Stomach (tissue), 9 donors: ENCODE results near the gene TECR. TPM values are rescaled to one million over a fixed set of nuclear protein-coding genes. Genes with fewer than 3 reads are reported as not detected.
A peak's percentile ranks its signal among the peaks of the same experiment; 100 is the strongest.

Experiments used
- DNase-seq, 2 donors: peaks; one replicate each; pipeline versions ENCODE4 v3.0.0 to v3.0.0-alpha.2; 2013 to 2019
- H3K27ac ChIP-seq, 5 donors: fragments of 200-600 bp in 4 of 5; sonication (generic) in 4 of 5; one replicate each; pipeline ENCODE4 v1.5.1; 2013 to 2019; ENCODE audit warnings: mild to moderate bottlenecking in 1 of 5, moderate library complexity in 1 of 5
- H3K27me3 ChIP-seq, 3 donors: fragments of 200-600 bp; sonication (generic); one replicate each; pipeline ENCODE4 v1.5.1; 2017 to 2019; ENCODE audit warnings: mixed run types in 1 of 3
- H3K36me3 ChIP-seq, 4 donors: fragments of 200-600 bp; sonication (generic); 1 replicate in 3 of 4; 2 replicates in 1 of 4; pipeline ENCODE4 v1.5.1; 2016 to 2019
- H3K4me1 ChIP-seq, 4 donors: fragments of 200-600 bp; sonication (generic); one replicate each; pipeline ENCODE4 v1.5.1; 2016 to 2019
- H3K4me3 ChIP-seq, 4 donors: fragments of 200-600 bp; sonication (generic) in 3 of 4; one replicate each; pipeline ENCODE4 v1.5.1; 2016 to 2019; ENCODE audit warnings: mild to moderate bottlenecking in 1 of 4
- H3K9me3 ChIP-seq, 4 donors: fragments of 200-600 bp; sonication (generic); one replicate each; pipeline ENCODE4 v1.5.1; 2016 to 2019
- CTCF ChIP-seq, 7 experiments: fragments of 450-650 bp in 4 of 7; fragments of 200-600 bp in 3 of 7; sonication (generic) in 3 of 7; IDR thresholded peaks; one replicate each; pipeline ENCODE4 v1.5.1; 2016 to 2019; ENCODE audit warnings: antibody characterized with exemption in 7 of 7, control low read depth in 2 of 7, mild to moderate bottlenecking in 1 of 7
- EP300 ChIP-seq: sonication (generic); formaldehyde crosslinking; IDR thresholded peaks from one replicate; pipeline ENCODE4 v1.6.1; 2017; ENCODE audit warnings: antibody characterized with exemption
- POLR2A ChIP-seq, 4 donors: fragments of 450-650 bp; IDR thresholded peaks; one replicate each; pipeline ENCODE4 v1.6.1; 2016; ENCODE audit warnings: antibody characterized with exemption in 4 of 4, control low read depth in 2 of 4, mild to moderate bottlenecking in 1 of 4, moderate library complexity in 1 of 4
- POLR2AphosphoS5 ChIP-seq, 3 donors: sonication (generic); formaldehyde crosslinking; IDR thresholded peaks; one replicate each; pipeline ENCODE4 v1.6.1; 2016; ENCODE audit warnings: antibody characterized with exemption in 3 of 3
- WGBS, 5 donors: extraction: QIAGEN DNeasy Blood & Tissue Kit in 3 of 5; methylation state at CpG; one replicate each; pipeline versions ENCODE4 v1.1.5 to v1.1.7; 2013 to 2018; 5-methylcytosine and 5-hydroxymethylcytosine counted together
- intact Hi-C: fragments of 100-400 bp; cut with DNase I; formaldehyde crosslinking; loops from one replicate; pipeline ENCODE4 v1.15.1; 2023; ENCODE audit warnings: low total_unique reads
- polyA plus RNA-seq, 3 donors: library from polyadenylated mRNA; stranded (reverse); fragments of 200-250 nt; gene quantifications; one replicate each; pipeline ENCODE4 v1.2.3, GENCODE V29; 2013
- total RNA-seq, 5 donors: library from RNA; depleted of rRNA; stranded (reverse); fragments of >200 nt; gene quantifications; one replicate each; pipeline versions ENCODE4 v1.1.0 to v1.2.3, GENCODE V29; 2014 to 2016
- donor health status: healthy with polysubstance abuse.
- donor health status: Bipolar disorder and iron deficiency.
- donor health status: healthy.

Gene TECR
- total and polyA plus RNA-seq, 8 donors, result 10.5 to 266 (median 72.9) TPM

DNA sequence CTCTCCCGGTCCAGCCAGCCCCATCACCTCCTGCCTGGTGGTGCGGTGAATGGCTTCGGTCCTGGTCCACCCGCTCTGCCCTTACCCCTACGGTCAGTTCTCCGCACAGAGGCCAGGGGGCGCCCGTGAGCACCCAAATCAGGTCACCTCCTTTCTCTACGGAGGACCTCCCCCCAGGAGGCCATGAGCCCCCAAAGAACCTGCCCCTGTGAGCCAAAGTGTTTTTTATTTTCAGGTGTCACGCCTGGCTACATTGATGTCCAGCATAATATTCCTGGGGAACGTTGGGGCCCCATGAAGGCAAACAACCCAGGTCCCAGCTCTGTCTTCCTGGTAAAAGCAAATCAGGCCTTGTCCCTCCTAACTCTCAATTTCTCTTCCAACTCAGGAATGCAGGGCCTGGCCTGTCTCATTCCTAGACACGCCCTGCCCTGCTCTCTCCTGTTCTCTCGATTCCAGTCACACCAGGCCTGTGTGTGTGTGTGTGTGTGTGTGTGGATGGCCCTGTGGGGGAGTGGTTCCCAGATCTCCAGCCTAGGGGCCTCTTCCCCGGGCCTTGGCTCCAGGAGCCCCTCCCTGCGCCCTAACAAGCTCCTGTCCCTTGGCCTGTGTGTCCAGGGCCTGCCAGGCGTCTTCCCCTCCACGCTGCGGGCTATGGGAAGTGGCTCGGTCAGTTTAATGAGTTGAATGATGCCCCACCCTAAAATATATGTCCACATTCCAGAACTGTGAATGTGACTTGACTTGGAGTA lies 23.7 kb upstream of the TECR start:
- Histone ChIP-seq H3K4me3 (no peak overlapping the region), H3K9me3 (no peaks in the 10 kb centered on the region), H3K27ac (peak overlapping the region; percentile 49 to 77 (median 68)), H3K4me1 (peaks cover 0 to 43% (median 9%) of the 10 kb centered on the region in 4 donors), H3K27me3 (no peaks in the 10 kb centered on the region), H3K36me3 (no peaks in the 10 kb centered on the region)
- intact Hi-C loops, result no loop called here
- DNase-seq, result peak; percentile 69 to 87
- WGBS, 5 donors, result 26 to 41% (median 31%) methylated on average over 19 of the region's 19 CpGs
- TF ChIP-seq POLR2AphosphoS5 (IDR thresholded peaks at IDR 0.05) (no peak), CTCF (IDR thresholded peaks at IDR 0.05) (peak in 5 of 7 experiments; percentile 50 to 63 (median 54))

DNA sequence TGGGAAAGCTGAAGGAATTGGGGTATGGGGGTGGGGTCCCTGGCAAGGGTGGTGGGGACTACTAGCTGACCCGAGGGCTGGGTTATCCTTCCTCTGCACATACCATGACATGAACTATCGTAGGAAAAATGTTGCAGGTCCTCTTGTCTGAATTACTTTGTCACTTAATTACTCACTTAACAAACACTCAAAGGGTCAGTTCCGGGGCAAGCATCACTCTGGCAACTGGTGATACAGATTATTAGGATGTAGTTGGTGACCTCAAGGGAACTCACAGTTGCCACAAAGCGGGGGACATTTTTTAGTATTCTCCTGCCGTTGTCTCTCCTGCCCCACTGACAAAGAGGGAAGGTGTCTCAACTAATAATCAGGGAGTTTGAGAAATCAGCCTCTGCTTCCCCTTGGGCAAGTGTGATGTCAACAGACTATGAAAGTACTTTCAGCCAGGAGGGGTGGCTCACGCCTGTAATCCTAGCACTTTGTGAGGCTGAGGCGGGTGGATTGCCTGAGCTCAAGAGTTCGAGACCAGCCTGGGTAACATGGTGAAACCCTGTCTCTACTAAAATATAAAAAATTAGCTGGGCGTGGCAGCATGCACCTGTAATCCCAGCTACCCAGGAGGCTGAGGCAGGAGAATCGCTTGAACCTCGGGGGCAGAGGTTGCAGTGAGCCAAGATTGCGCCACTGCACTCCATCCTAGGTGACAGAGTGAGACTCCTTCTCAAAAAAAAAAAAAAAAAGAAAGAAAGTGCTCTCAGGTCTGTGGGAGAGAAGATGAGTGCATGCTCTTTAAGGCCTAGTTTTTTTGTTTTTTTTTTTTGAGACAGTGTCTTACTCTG lies 21.5 kb upstream of the TECR start:
- peak overlapping the region in 3 of 5 donors; percentile 12 to 75 (median 37) for H3K27ac ChIP-seq
- peaks cover 5 to 60% (median 10%) of the 10 kb centered on the region in 4 donors for H3K4me1 ChIP-seq
- peak in 1 of 2 donors; percentile 67 for DNase-seq
- H3K4me3 ChIP-seq, result no peak overlapping the region
- intact Hi-C loops, result no loop called here
- peaks cover 0 to under 1% (median 0%) of the 10 kb centered on the region in 4 donors for H3K36me3 ChIP-seq
- H3K9me3 ChIP-seq, result no peaks in the 10 kb centered on the region
- 57 to 67% (median 58%) methylated on average over 12 of the region's 12 CpGs for WGBS, 5 donors
- no peaks in the 10 kb centered on the region for H3K27me3 ChIP-seq
- TF ChIP-seq EP300 (no peak), POLR2AphosphoS5 (IDR thresholded peaks at IDR 0.05) (no peak), POLR2A (IDR thresholded peaks at IDR 0.05) (no peak), CTCF (IDR thresholded peaks at IDR 0.05) (no peak)

GRCh38 chr19:14510311-14511228 lies 18.8 kb upstream of the TECR start:
- Histone ChIP-seq H3K27ac (peak overlapping the region; percentile 1 to 73 (median 70)), H3K27me3 (no peaks in the 10 kb centered on the region), H3K4me3 (no peak overlapping the region), H3K36me3 (peaks cover 13 to 27% (median 25%) of the 10 kb centered on the region in 4 donors), H3K9me3 (no peaks in the 10 kb centered on the region), H3K4me1 (peaks cover 24 to 80% (median 29%) of the 10 kb centered on the region in 4 donors)
- TF ChIP-seq POLR2AphosphoS5 (IDR thresholded peaks at IDR 0.05) (no peak), EP300 (no peak), CTCF (IDR thresholded peaks at IDR 0.05) (no peak), POLR2A (IDR thresholded peaks at IDR 0.05) (no peak)
- intact Hi-C loops, result no loop called here
- DNase-seq, result peak in 1 of 2 donors; percentile 66
- 37 to 49% (median 43%) methylated on average over 22 of the region's 22 CpGs for WGBS, 5 donors

DNA sequence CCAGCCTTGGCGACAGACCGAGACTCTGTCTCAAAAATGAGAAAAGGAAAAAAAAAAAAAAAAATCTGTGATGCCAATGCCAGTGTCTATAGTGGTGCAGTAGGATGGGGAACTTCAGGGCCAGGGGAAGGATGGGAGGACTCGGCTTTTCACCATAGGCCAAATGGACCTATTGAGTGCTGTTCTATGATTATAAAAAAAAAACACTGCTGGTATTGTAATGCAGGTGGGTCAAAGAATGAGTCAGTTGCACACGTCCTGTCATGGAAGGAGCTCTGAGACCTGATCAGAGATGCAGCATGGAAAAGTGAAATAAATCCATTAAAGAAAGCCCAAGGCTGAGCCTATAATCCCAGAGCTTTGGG lies 18.2 kb upstream of the TECR start:
- Histone ChIP-seq H3K4me1 (peaks cover 29 to 80% (median 33%) of the 10 kb centered on the region in 4 donors), H3K27ac (peak overlapping the region in 4 of 5 donors; percentile 59 to 73 (median 70)), H3K36me3 (peaks cover 19 to 33% (median 32%) of the 10 kb centered on the region in 4 donors), H3K9me3 (no peaks in the 10 kb centered on the region), H3K4me3 (no peak overlapping the region), H3K27me3 (no peaks in the 10 kb centered on the region)
- DNase-seq, result no peak
- intact Hi-C loops, result no loop called here
- no peak for TF ChIP-seq EP300
- TF ChIP-seq POLR2AphosphoS5 (IDR thresholded peaks at IDR 0.05), result no peak
- no peak for TF ChIP-seq POLR2A (IDR thresholded peaks at IDR 0.05)
- TF ChIP-seq CTCF (IDR thresholded peaks at IDR 0.05), result no peak
- WGBS, 5 donors, result 79 to 91% (median 87%) methylated on average over 4 of the region's 4 CpGs
